NCI-H774 (cell line): ENCODE data around the gene PCDHGC3.
A peak's percentile ranks its signal among the peaks of the same experiment; 100 is the strongest.
"Not testable (repeated sequence)": the region's sequence is repeated elsewhere in the genome, so short reads cannot be mapped to it uniquely, and the experiment has no call there.

ENCODE experiments used
- DNase-seq: peaks from one replicate; lab custom pipeline; 2025; lab: John Stamatoyannopoulos, UW

Gene PCDHGC3

DNA sequence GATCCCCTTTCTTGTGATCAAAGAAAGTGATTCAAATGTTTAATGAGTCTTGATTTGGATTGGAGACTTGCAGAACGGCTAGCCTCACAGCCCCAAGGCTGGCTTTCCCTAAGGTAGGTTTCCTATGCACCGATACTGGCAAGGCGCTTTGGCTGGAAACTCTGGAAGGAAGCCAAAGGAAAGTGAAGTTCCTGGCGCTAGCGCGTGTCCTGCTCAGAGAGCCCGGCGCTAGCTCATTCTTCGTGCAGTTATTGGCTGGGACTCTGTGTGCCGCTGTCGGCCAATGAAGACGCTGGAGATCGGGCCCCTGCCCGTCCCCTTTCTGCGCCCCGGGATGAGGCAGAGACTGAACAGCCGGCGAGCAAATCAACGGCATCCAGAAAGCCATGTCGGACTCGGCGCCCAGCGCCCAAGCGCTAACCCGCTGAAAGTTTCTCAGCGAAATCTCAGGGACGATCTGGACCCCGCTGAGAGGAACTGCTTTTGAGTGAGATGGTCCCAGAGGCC lies at the start of gene PCDHGC3:
PCDHGC3 (plus strand) TSS at position 342 of the 507 bp plus-strand sequence; CDS start at position 493, 151 bp downstream.
- DNase-seq, result peak; percentile 65

DNA sequence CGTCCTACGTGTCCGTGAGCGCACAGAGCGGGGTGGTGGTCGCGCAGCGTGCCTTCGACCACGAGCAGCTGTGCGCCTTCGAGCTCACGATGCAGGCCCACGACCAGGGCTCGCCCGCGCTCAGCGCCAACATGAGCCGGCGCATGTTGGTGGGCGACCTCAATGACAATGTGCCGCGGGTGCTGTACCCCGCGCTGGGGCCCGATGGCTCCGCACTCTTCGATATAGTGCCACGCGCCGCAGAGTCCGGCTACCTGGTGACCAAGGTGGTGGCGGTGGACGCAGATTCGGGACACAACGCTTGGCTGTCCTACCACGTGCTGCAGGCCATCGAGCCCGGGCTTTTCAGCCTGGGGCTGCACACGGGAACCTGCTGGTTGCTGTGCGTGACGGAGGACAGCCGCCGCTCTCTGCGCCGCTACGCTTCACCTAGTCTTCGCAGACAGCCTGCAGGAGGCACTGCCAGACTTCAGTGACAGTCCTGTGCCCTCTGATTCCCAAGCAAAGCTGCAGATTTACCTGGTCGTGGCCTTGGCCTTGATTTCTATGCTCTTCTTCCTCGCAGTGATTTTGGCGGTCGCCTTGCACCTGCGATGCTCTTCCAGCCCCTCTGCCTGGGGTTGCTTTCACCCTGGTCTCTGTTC lies 47.9 kb upstream of the PCDHGC3 start:
- DNase-seq, result no peak

DNA sequence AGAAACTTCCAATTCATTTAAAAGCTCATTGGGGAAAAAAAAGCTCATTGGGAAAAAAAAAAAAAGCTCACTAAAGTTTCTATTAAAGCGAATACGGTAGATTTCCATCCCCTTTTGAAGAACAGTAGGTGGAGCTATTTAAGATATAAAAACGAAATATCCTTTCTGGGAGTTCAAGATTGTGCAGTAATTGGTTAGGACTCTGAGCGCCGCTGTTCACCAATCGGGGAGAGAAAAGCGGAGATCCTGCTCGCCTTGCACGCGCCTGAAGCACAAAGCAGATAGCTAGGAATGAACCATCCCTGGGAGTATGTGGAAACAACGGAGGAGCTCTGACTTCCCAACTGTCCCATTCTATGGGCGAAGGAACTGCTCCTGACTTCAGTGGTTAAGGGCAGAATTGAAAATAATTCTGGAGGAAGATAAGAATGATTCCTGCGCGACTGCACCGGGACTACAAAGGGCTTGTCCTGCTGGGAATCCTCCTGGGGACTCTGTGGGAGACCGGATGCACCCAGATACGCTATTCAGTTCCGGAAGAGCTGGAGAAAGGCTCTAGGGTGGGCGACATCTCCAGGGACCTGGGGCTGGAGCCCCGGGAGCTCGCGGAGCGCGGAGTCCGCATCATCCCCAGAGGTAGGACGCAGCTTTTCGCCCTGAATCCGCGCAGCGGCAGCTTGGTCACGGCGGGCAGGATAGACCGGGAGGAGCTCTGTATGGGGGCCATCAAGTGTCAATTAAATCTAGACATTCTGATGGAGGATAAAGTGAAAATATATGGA lies 45.2 kb upstream of the PCDHGC3 start, which contains the start of gene PCDHGA12:
PCDHGA12 (plus strand) TSS at position 176 of the 782 bp plus-strand sequence; CDS start at position 429, 253 bp downstream.
- no peak for DNase-seq

DNA sequence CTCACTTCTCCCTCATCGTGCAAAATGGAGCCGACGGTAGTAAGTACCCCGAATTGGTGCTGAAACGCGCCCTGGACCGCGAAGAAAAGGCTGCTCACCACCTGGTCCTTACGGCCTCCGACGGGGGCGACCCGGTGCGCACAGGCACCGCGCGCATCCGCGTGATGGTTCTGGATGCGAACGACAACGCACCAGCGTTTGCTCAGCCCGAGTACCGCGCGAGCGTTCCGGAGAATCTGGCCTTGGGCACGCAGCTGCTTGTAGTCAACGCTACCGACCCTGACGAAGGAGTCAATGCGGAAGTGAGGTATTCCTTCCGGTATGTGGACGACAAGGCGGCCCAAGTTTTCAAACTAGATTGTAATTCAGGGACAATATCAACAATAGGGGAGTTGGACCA lies 44.5 kb upstream of the PCDHGC3 start:
- no peak for DNase-seq

DNA sequence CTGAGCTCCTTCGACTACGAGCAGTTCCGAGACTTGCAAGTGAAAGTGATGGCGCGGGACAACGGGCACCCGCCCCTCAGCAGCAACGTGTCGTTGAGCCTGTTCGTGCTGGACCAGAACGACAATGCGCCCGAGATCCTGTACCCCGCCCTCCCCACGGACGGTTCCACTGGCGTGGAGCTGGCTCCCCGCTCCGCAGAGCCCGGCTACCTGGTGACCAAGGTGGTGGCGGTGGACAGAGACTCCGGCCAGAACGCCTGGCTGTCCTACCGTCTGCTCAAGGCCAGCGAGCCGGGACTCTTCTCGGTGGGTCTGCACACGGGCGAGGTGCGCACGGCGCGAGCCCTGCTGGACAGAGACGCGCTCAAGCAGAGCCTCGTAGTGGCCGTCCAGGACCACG lies 43.5 kb upstream of the PCDHGC3 start:
- not testable (repeated sequence) for DNase-seq

DNA sequence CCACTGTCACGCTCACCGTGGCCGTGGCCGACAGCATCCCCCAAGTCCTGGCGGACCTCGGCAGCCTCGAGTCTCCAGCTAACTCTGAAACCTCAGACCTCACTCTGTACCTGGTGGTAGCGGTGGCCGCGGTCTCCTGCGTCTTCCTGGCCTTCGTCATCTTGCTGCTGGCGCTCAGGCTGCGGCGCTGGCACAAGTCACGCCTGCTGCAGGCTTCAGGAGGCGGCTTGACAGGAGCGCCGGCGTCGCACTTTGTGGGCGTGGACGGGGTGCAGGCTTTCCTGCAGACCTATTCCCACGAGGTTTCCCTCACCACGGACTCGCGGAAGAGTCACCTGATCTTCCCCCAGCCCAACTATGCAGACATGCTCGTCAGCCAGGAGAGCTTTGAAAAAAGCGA lies 43.0 kb upstream of the PCDHGC3 start:
- not testable (repeated sequence) for DNase-seq

DNA sequence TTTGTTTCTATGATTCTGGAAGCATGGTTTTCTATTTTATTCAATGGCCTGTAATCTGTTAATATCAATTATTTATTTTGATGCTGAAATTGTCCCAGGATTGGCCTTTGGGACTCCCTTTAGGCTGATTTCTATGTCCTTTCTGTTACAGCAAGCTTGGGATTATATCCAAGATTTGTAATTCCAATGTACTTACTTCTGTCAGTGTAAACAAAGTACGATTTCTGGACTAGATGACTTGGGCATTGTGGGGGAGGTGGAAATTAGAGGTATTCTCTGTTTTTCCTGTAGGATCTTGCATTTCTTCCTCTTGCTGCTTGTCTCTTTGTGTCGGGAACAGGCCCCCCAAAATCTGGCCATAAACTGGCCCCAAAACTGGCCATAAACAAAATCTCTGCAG lies 41.8 kb upstream of the PCDHGC3 start:
- no peak for DNase-seq

DNA sequence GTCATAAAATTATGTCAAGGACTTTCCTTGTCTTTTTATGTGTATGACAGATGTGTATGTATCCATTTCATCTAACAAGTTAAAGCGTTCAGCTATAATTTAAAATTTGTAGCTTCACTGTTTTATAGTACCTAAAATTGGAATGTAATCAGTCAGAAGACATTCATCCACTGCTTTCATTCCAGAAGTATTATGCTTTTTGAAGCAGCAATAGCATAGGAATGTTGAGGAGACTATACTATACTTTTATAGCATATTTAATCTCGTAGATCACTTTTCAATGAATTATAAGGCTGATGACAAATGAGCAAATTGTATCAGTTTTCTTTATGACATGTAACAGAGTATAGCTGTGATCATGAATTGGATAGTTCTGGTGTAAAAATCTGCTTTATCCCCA lies 38.5 kb upstream of the PCDHGC3 start:
- no peak for DNase-seq

DNA sequence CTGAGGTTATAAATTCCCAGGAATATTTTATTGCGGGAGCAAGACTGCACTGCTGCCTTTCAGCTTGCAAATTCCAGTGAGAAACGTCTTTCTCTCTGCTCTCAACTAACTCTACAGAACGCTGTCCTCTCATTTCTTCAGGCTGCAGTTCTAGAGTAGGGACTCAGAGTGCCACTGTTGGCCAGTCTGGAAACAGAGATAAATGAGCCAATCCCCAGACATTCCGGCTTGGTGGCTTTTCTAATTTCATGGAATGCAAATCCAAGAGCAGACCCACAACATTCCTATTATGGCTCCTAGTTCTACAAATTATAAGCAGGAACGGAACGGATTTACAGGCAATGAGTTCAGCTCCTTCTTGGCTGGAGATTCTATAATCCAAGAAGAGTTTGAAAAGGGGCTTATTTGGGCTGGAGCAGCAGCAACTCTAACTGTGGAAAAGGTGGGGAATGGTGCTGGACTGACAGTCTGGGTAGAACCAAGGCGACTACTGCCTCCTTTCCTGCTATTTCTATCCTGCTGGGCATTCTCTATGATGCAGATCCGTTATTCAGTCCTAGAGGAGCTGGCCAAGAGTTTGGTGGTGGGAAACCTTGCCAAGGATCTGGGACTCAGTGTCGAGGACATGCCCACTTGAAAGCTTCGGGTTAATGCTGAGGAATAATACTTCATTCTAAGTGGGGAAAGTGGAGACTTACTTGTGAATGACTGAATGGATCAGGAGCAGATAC lies 36.2 kb upstream of the PCDHGC3 start:
- DNase-seq, result no peak

DNA sequence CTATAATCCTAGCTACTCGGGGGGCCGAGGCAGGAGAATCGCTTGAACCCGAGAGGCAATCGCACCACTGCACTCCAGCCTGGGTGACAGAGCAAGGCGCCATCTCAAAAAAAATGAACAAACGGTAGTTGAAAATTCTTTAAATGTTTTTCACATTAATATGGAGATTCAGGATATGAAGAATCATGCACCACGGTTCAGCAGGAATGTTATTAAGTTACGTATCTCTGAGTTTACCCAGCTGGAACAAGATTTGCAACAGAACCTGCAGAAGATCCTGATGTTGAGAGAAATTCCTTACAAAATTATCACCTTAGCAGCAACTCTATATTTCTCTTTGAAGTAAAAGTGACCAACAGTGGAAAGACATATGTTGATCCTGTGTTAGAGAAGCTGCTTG lies 35.4 kb upstream of the PCDHGC3 start:
- DNase-seq, result no peak

DNA sequence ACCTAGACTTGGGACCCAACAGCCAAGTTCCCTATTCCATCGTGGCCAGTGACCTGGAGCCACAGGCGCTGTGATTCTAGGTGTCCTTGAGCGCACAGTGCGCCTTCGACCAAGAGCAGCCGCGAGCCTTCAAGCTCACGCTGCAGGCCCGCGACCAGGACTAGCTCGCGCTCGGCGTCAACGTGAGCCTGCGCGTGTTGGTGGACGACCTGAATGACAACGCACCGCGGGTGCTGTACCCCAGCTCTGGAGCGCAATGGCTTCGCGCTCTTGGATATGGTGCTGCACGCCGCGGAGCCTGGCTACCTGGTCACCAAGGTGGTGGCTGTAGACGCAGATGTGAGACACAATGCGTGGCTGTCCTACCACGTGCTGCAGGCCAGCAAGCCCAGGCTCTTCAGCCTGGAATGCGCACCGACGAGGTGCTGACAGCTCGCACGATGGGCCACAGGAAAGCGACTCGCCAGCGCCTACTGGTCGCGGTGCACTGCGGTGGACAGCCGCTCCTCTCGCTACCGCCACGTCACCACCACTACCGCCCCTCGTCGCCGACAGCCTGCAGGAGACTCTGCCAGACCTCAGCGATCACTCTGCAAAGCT lies 34.1 kb upstream of the PCDHGC3 start:
- DNase-seq, result no peak

DNA sequence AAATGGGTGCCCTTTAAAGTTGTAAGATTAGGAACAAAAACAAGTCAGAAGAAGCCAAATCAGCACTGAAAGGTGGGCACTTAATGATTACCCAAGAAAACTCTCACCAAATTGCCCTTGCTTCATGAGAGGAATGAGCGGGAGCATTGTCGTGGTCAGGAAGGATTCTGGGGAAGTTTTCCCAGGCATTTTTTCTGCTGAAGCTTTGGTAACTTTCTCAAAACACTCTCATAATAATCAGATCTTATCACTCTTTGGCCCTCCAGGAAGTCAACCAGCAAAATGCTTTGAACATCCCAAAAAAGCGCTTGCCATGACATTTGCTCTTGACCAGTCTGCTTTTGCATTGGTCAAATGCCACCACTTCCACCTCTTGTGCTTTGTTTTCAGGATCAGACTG lies 10.4 kb upstream of the PCDHGC3 start:
- no peak for DNase-seq

DNA sequence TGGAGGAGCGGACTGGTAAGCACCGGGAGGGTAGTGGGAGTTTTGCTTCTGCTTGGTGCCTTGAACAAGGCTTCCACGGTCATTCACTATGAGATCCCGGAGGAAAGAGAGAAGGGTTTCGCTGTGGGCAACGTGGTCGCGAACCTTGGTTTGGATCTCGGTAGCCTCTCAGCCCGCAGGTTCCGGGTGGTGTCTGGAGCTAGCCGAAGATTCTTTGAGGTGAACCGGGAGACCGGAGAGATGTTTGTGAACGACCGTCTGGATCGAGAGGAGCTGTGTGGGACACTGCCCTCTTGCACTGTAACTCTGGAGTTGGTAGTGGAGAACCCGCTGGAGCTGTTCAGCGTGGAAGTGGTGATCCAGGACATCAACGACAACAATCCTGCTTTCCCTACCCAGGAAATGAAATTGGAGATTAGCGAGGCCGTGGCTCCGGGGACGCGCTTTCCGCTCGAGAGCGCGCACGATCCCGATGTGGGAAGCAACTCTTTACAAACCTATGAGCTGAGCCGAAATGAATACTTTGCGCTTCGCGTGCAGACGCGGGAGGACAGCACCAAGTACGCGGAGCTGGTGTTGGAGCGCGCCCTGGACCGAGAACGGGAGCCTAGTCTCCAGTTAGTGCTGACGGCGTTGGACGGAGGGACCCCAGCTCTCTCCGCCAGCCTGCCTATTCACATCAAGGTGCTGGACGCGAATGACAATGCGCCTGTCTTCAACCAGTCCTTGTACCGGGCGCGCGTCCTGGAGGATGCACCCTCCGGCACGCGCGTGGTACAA lies 556 bp downstream of the PCDHGC3 start:
- DNase-seq, result peak; percentile 5

DNA sequence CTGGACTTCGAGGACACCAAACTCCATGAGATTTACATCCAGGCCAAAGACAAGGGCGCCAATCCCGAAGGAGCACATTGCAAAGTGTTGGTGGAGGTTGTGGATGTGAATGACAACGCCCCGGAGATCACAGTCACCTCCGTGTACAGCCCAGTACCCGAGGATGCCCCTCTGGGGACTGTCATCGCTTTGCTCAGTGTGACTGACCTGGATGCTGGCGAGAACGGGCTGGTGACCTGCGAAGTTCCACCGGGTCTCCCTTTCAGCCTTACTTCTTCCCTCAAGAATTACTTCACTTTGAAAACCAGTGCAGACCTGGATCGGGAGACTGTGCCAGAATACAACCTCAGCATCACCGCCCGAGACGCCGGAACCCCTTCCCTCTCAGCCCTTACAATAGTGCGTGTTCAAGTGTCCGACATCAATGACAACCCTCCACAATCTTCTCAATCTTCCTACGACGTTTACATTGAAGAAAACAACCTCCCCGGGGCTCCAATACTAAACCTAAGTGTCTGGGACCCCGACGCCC lies 1.3 kb downstream of the PCDHGC3 start:
- DNase-seq, result no peak

DNA sequence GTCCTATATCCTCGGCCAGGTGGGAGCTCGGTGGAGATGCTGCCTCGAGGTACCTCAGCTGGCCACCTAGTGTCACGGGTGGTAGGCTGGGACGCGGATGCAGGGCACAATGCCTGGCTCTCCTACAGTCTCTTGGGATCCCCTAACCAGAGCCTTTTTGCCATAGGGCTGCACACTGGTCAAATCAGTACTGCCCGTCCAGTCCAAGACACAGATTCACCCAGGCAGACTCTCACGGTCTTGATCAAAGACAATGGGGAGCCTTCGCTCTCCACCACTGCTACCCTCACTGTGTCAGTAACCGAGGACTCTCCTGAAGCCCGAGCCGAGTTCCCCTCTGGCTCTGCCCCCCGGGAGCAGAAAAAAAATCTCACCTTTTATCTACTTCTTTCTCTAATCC lies 2.0 kb downstream of the PCDHGC3 start:
- DNase-seq, result no peak

DNA sequence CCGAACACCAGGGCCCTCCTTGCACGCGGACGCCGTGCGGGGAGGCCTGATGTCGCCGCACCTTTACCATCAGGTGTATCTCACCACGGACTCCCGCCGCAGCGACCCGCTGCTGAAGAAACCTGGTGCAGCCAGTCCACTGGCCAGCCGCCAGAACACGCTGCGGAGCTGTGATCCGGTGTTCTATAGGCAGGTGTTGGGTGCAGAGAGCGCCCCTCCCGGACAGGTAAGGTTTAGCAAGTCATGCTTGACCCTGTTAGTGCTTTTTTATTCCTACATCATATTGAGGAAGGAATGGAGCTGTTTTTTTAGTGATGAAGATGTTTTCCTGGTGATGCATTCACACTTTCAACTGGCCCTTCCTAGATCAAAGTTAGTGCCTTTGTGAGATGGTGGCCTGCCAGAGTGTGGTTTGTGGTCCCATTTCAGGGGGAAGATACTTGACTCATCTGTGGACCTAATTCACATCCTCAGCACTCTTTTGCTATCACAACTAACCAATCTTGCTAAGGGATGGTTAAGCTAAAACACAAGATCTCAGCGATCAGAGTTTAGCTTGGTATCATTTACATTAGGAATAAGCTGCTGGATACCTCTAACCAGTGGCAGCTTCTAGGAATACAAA lies 2.7 kb downstream of the PCDHGC3 start:
- peak; percentile 20 for DNase-seq

DNA sequence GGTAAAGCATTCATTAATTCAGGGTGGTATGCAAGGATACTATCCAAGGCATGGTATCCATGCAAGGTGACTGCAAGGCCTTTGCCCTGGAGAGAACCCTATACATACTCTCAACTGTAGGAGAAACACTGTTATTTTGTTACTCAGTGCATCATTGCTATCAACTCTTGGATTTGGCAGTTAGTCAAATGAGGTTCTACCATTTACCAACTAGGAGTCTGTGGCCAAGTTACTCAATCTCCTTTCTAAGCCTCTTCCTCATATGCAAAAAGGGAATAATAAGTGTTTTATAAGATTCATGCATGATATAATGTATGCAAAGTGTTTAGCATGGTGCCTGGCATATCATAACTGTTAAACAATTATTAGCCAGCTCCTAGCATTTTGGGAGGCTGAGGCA lies 4.0 kb downstream of the PCDHGC3 start:
- DNase-seq, result no peak

DNA sequence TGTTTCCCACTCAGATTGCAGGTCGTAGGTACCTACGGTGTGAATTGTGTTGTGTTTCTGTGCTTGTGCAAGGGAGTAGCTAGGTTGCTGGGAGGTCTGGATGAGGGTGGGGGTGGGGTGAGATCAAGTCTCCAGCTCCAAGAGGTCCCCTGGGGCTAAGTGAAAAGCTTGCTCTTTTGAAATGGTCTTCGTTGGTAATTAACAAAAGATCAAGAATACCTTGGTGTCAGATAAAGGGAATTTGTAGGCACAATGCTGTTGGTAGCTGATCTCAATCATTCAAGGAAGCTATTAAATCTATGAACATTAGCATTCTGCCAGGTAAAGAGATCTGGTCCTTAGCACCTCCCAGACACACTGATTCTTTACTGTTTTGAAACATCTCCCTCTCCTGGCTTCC lies 8.1 kb downstream of the PCDHGC3 start:
- DNase-seq, result no peak

DNA sequence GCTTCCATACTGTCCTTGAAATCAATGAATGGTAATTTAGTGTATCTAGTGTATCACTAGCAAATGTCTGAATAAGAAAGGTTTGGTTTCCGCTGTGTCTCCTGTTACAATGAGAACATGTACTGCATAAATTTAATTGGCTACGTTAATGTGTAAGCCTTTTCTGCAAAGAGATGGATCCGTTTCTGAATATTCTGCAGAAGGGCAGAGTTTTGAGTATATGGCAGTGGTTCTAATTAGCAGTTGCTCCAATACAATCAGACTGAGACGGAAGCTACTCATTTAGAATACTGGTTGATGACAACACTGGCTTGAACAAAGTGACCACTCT lies 8.5 kb downstream of the PCDHGC3 start:
- DNase-seq, result no peak

DNA sequence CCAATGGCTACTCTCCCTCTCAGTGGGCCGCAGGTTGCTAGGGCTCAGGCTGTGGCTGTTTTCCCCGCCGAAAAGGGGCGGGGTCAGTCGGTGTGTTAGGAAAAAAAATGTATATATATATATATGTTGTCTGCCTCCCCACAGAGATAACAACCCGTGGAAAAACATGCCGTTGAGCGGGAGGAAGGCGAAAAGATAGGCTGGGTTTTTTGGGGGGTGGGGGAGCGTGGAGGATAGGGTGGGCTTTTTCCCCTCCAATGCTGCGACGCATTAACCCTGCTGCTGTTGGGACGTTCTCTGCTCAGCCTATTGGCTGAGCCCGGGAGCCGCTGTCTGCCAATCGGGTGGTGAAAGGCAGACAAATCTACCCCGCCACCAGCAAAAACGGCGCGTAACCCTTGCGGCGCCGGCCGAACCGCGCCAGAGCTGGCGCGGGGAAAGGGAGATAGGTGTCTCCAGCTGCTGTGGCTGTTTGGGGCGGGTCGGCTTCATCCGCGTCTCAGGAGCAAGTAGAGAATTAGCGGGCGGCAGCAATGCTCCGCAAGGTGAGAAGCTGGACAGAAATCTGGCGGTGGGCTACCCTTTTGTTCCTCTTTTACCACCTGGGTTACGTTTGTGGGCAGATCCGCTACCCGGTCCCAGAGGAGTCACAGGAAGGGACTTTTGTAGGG lies 9.0 kb downstream of the PCDHGC3 start, which contains the start of gene PCDHGC4:
PCDHGC4 (plus strand) TSS at position 390 of the 671 bp plus-strand sequence; CDS start at position 534, 144 bp downstream.
- DNase-seq, result peak; percentile 20
